HG03039 (cell line): ENCODE data around the gene GIMD1.
"Not testable (repeated sequence)": the region's sequence is repeated elsewhere in the genome, so short reads cannot be mapped to it uniquely, and the experiment has no call there.

Experiments used
- ATAC-seq: cut with Tn5 transposase; IDR thresholded peaks from one replicate; pipeline ENCODE4 v1.9.1; 2021; ENCODE audit warnings: mild to moderate bottlenecking, moderate library complexity; ENCODE audit not compliant: unreplicated experiment

The GIMD1 gene

GRCh38 chr4:106368678-106369077 is at the start of gene GIMD1:
Gene GIMD1, minus strand, starts transcription at chr4:106368778. Its CDS starts 1,343 bp downstream, at chr4:106367435.
- no peak for ATAC-seq

GRCh38 chr4:106414366-106414765 is 45.8 kb upstream of the GIMD1 start:
- no peak for ATAC-seq

GRCh38 chr4:106409901-106410889 is 41.6 kb upstream of the GIMD1 start:
- no peak for ATAC-seq

GRCh38 chr4:106408004-106408403 is 39.4 kb upstream of the GIMD1 start:
- not testable (repeated sequence) for ATAC-seq

- no peak for ATAC-seq
Observed at GRCh38 chr4:106401157-106401556, 32.6 kb upstream of the GIMD1 start.

GRCh38 chr4:106398898-106399297 is 30.3 kb upstream of the GIMD1 start:
- not testable (repeated sequence) for ATAC-seq

- no peak for ATAC-seq
Observed at GRCh38 chr4:106395582-106395981, 27.0 kb upstream of the GIMD1 start.

GRCh38 chr4:106385853-106386393 is 17.3 kb upstream of the GIMD1 start:
- no peak for ATAC-seq

- ATAC-seq = no peak
Observed at GRCh38 chr4:106384878-106385277, 16.3 kb upstream of the GIMD1 start.

GRCh38 chr4:106380179-106380578 is 11.6 kb upstream of the GIMD1 start:
- no peak for ATAC-seq

- ATAC-seq = no peak
Observed at GRCh38 chr4:106373026-106373425, 4.4 kb upstream of the GIMD1 start.

- no peak for ATAC-seq
Observed at GRCh38 chr4:106371161-106371560, 2.6 kb upstream of the GIMD1 start.

- ATAC-seq = no peak
Observed at GRCh38 chr4:106370214-106370613, 1.6 kb upstream of the GIMD1 start.

- no peak for ATAC-seq
Observed at GRCh38 chr4:106369456-106370060, 980 bp upstream of the GIMD1 start.

- no peak for ATAC-seq
Observed at GRCh38 chr4:106367072-106367471, 1.5 kb downstream of the GIMD1 start.

GRCh38 chr4:106366026-106366425 is 2.6 kb downstream of the GIMD1 start:
- ATAC-seq = no peak

- ATAC-seq = no peak
Observed at GRCh38 chr4:106365613-106366012, 3.0 kb downstream of the GIMD1 start.

GRCh38 chr4:106364282-106364681 is 4.3 kb downstream of the GIMD1 start:
- ATAC-seq = no peak

GRCh38 chr4:106362086-106362825 is 6.3 kb downstream of the GIMD1 start:
- ATAC-seq = no peak

- no peak for ATAC-seq
Observed at GRCh38 chr4:106358899-106359298, 9.7 kb downstream of the GIMD1 start.

- no peak for ATAC-seq
Observed at GRCh38 chr4:106355193-106355592, 13.4 kb downstream of the GIMD1 start.
